ENCODE measurements around the gene SYT12.

Gene SYT12

DNA sequence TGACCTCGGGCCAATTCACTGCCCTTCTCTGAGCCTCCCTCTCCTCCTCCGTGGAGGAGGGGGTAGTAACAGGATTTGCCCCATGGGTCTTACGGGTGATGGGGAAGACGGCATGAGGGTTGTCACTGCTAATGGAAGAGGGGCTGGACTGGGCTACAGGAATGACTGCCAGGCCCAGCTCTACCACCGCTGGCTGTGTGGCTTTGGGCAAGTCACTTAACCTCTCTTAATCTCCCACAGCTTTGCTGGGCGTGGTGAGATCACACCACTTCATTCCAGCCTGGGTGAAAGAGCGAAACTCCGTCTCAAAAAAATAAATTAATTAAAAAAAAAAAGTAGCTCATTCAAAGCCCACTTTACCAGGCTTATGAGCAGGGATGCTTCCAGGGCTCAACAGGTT lies 2.8 kb downstream of the SYT12 start:
- no peak overlapping the region for H2AFZ ChIP-seq (ENCODE audit: low read length)
- peaks cover 37% of the 10 kb centered on the region for H3K4me1 ChIP-seq (ENCODE audit: insufficient read depth, low read length, poor library complexity, severe bottlenecking)
- H4K20me1 ChIP-seq (ENCODE audit: insufficient read depth, low read length, poor library complexity, severe bottlenecking): no peaks in the 10 kb centered on the region
- H3K36me3 ChIP-seq (ENCODE audit: insufficient read depth, low read length): no peaks in the 10 kb centered on the region
- H3K9me3 ChIP-seq (ENCODE audit: insufficient read depth, low read depth, low read length): no peaks in the 10 kb centered on the region
- no peaks in the 10 kb centered on the region for H3K79me2 ChIP-seq (ENCODE audit: insufficient read depth, low read length)
- H3K4me2 ChIP-seq (ENCODE audit: low read depth, low read length, poor library complexity, severe bottlenecking): no peak overlapping the region
- H3K9me2 ChIP-seq (replicated peaks; ENCODE audit: low read depth, low read length): no peaks in the 10 kb centered on the region
- no peaks in the 10 kb centered on the region for H3K27me3 ChIP-seq (ENCODE audit: insufficient read depth, low read length, poor library complexity, severe bottlenecking)
- no peak for TF ChIP-seq EZH2phosphoT487 (IDR thresholded peaks at IDR 0.05; ENCODE audit: borderline replicate concordance)
- no peak for TF ChIP-seq CTCF (conservative IDR thresholded peaks at IDR 0.05; ENCODE audit: low read length)
- H3K4me3 ChIP-seq (ENCODE audit: low read length, poor library complexity, severe bottlenecking): no peak overlapping the region
- no peaks in the 10 kb centered on the region for H3F3A ChIP-seq (ENCODE audit: low read depth)
- H3K9ac ChIP-seq (ENCODE audit: low read depth, low read length, poor library complexity, severe bottlenecking): no peak overlapping the region

DNA sequence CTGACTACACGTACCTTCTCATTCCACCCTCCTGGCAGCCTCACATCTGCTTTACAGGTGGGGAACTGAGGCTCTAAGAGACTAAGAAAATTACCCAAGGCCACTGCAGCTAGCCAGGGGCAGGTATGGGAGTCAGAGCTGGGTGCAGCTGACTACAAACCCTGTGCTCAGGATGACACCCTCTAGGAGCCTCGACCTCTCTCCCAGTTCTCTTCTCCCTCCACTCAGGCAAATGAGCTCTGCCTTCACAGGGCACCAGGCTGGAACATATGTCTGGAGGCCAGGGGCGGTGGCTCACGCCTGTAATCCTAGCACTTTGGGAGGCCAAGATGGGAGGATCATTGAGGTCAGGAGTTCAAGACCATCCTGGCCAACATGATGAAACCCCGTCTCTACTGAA lies 4.0 kb downstream of the SYT12 start:
- H3K4me3 ChIP-seq (ENCODE audit: low read length, poor library complexity, severe bottlenecking): no peak overlapping the region
- H2AFZ ChIP-seq (ENCODE audit: low read length): no peak overlapping the region
- TF ChIP-seq EZH2phosphoT487 (IDR thresholded peaks at IDR 0.05; ENCODE audit: borderline replicate concordance) (no peak), CTCF (conservative IDR thresholded peaks at IDR 0.05; ENCODE audit: low read length) (no peak)
- no peaks in the 10 kb centered on the region for H3F3A ChIP-seq (ENCODE audit: low read depth)
- H3K79me2 ChIP-seq (ENCODE audit: insufficient read depth, low read length): no peaks in the 10 kb centered on the region
- no peak overlapping the region for H3K4me2 ChIP-seq (ENCODE audit: low read depth, low read length, poor library complexity, severe bottlenecking)
- no peaks in the 10 kb centered on the region for H3K36me3 ChIP-seq (ENCODE audit: insufficient read depth, low read length)
- H3K27me3 ChIP-seq (ENCODE audit: insufficient read depth, low read length, poor library complexity, severe bottlenecking): no peaks in the 10 kb centered on the region
- H3K4me1 ChIP-seq (ENCODE audit: insufficient read depth, low read length, poor library complexity, severe bottlenecking): peaks cover 37% of the 10 kb centered on the region
- H3K9me2 ChIP-seq (replicated peaks; ENCODE audit: low read depth, low read length): no peaks in the 10 kb centered on the region
- no peak overlapping the region for H3K9ac ChIP-seq (ENCODE audit: low read depth, low read length, poor library complexity, severe bottlenecking)
- no peaks in the 10 kb centered on the region for H3K9me3 ChIP-seq (ENCODE audit: insufficient read depth, low read depth, low read length)
- no peaks in the 10 kb centered on the region for H4K20me1 ChIP-seq (ENCODE audit: insufficient read depth, low read length, poor library complexity, severe bottlenecking)

DNA sequence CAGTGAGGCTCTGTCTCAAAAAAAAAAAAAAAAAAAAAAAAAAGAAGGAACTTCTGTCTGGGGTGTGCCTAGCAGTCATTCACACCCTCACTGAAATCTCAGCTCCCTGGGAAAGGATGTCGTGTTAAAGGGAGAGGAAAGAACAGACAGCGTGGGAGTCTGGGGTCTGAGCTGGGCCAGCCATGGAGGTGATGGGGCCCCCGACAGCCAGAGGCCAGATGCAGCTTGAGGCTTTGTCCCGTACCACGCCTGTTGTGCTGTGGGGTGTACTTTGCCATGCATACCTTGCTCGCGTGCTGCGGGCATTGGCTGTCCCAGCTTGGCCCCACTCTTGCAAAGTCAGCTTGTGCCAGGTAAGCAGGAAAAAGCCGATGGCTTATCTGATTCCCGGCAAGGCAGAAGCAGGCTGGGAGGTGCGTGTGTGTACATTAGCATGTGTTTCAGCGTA lies 4.6 kb downstream of the SYT12 start:
- H2AFZ ChIP-seq (ENCODE audit: low read length): no peak overlapping the region
- peaks cover 37% of the 10 kb centered on the region for H3K4me1 ChIP-seq (ENCODE audit: insufficient read depth, low read length, poor library complexity, severe bottlenecking)
- H3K4me3 ChIP-seq (ENCODE audit: low read length, poor library complexity, severe bottlenecking): no peak overlapping the region
- no peaks in the 10 kb centered on the region for H3F3A ChIP-seq (ENCODE audit: low read depth)
- no peaks in the 10 kb centered on the region for H3K27me3 ChIP-seq (ENCODE audit: insufficient read depth, low read length, poor library complexity, severe bottlenecking)
- H3K9me3 ChIP-seq (ENCODE audit: insufficient read depth, low read depth, low read length): no peaks in the 10 kb centered on the region
- no peaks in the 10 kb centered on the region for H4K20me1 ChIP-seq (ENCODE audit: insufficient read depth, low read length, poor library complexity, severe bottlenecking)
- H3K9ac ChIP-seq (ENCODE audit: low read depth, low read length, poor library complexity, severe bottlenecking): no peak overlapping the region
- H3K9me2 ChIP-seq (replicated peaks; ENCODE audit: low read depth, low read length): no peaks in the 10 kb centered on the region
- H3K36me3 ChIP-seq (ENCODE audit: insufficient read depth, low read length): no peaks in the 10 kb centered on the region
- TF ChIP-seq EZH2phosphoT487 (IDR thresholded peaks at IDR 0.05; ENCODE audit: borderline replicate concordance): no peak
- no peak for TF ChIP-seq CTCF (conservative IDR thresholded peaks at IDR 0.05; ENCODE audit: low read length)
- no peak overlapping the region for H3K4me2 ChIP-seq (ENCODE audit: low read depth, low read length, poor library complexity, severe bottlenecking)
- no peaks in the 10 kb centered on the region for H3K79me2 ChIP-seq (ENCODE audit: insufficient read depth, low read length)

Measured in Loucy (cell line).